Tongue (tissue), 2 donors: ENCODE results near the gene PSMD10. TPM values are rescaled to one million over a fixed set of nuclear protein-coding genes. Genes with fewer than 3 reads are reported as not detected.

Experiments
- DNase-seq: peaks from one replicate; pipeline ENCODE4 v3.0.0-alpha.2; 2015
- total RNA-seq: library from RNA; depleted of rRNA; stranded (reverse); fragments of >200 nt; gene quantifications from one replicate; pipeline ENCODE4 v1.2.3, GENCODE V29; 2014

PSMD10 gene
- total RNA-seq, 1 donor from 2014 or later = 59.2 TPM

GRCh38 chrX:108071578-108071977, 19.8 kb downstream of the PSMD10 start:
- no peak for DNase-seq

GRCh38 chrX:108070891-108071290, 20.5 kb downstream of the PSMD10 start:
- DNase-seq = no peak

GRCh38 chrX:108068121-108068520, 23.2 kb downstream of the PSMD10 start:
- DNase-seq = no peak

GRCh38 chrX:108064613-108065012, 26.7 kb downstream of the PSMD10 start:
- DNase-seq = no peak

- no peak for DNase-seq
Observed at GRCh38 chrX:108064001-108064400, 27.3 kb downstream of the PSMD10 start.

- DNase-seq = no peak
Observed at GRCh38 chrX:108059801-108060200, 31.5 kb downstream of the PSMD10 start.

GRCh38 chrX:108055546-108055945, 35.8 kb downstream of the PSMD10 start:
- DNase-seq = peak; percentile 68

GRCh38 chrX:108053218-108053617, 38.1 kb downstream of the PSMD10 start:
- DNase-seq = no peak

GRCh38 chrX:108049649-108050048, 41.7 kb downstream of the PSMD10 start:
- peak; percentile 9 for DNase-seq

GRCh38 chrX:108044554-108045256, 46.6 kb downstream of the PSMD10 start, which contains the start of gene VSIG1:
Gene VSIG1, plus strand, starts transcription at chrX:108045065. Its CDS starts 66 bp downstream, at chrX:108045131.
- DNase-seq = no peak

- no peak for DNase-seq
Observed at GRCh38 chrX:108036298-108036973, 54.9 kb downstream of the PSMD10 start.

GRCh38 chrX:108034725-108035124, 56.6 kb downstream of the PSMD10 start:
- DNase-seq = no peak

Other genes starting within 250 kb of the PSMD10 start
- gene TEX13B, start 109.2 kb downstream of the PSMD10 start, total RNA-seq = not detected
- gene VSIG1, start 46.5 kb downstream of the PSMD10 start, total RNA-seq = not detected
- gene ATG4A, start 236 bp upstream of the PSMD10 start, total RNA-seq = 20.6 TPM